Femur (tissue), 1 donor: Measurements from ENCODE around the gene EN2.
"Not testable (repeated sequence)": the region's sequence is repeated elsewhere in the genome, so short reads cannot be mapped to it uniquely, and the experiment has no call there.

Experiments used
- DNase-seq: peaks from one replicate; pipeline ENCODE4 v3.0.0-alpha.2; 2017

The EN2 gene

DNA sequence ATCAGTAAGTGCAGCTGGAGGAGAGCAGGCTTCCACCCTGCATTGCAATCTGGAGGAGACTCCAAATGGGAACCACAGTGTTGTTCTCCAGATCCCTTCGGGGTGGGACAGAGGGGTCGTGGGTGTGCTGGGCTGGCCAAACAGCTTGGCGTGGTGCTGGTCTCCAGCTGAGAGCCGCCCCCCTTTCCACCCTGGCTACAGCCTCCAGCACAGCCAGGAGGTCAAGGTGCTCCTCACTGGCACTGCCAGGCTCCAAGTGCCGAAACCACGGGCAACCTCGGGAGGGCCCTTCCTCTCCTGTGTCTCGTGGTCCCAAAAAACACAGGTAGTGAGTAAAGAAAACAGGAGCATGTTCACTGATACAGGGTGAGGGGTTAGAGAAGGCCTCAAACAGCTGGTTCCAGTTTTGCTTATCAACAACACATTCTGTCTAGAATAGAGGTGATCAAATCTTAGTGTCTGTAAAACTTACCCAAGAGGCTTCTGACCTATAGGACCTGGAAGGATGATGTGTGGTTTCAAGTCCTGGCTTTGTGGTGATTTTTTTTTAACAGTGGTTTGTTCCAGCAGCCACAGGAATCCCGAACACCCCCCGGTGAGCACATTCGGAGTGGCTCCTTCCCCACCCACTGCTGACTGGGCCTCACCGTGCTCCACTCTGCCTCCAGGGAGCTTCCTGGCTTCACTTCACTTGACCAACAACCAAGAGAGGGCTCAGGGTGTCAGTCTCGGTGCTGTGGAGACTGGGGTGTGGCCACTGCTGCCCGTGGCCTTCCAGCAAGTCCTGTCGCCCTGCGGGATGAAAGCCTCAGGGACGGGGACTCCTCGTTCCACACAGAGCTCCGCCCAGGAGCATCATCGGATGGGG, 31.2 kb upstream of the EN2 start:
- DNase-seq: no peak

DNA sequence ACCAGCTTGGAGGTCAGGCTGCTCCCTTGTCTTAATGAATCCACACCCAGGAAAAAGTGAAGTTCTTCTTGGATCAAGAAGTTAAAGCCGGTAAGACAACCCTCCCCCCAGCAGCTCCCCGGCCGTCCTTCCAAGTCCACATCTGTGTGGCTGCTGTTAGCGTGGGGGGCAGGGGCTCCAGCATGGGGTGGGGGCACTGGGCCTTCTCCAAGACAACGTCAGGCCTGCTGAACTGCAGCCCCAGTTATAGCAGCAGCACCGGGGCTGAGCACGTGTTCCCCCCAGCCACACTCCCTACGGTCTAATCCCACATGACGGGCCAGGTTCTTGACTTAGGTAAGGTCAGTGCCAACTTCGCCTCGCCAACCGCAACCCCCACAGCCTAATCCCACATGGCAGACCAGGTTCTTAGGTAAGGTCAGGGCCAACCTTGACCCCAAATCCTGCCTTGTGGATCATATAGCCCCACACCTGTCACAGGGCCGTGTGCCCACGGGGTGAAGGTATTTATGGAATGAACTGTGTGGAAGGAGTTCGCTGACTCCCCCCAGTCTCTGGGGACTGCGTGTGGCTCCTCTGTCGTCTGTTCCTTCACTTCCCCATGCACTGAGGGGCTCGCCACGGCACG, 30.4 kb upstream of the EN2 start:
- DNase-seq: no peak

DNA sequence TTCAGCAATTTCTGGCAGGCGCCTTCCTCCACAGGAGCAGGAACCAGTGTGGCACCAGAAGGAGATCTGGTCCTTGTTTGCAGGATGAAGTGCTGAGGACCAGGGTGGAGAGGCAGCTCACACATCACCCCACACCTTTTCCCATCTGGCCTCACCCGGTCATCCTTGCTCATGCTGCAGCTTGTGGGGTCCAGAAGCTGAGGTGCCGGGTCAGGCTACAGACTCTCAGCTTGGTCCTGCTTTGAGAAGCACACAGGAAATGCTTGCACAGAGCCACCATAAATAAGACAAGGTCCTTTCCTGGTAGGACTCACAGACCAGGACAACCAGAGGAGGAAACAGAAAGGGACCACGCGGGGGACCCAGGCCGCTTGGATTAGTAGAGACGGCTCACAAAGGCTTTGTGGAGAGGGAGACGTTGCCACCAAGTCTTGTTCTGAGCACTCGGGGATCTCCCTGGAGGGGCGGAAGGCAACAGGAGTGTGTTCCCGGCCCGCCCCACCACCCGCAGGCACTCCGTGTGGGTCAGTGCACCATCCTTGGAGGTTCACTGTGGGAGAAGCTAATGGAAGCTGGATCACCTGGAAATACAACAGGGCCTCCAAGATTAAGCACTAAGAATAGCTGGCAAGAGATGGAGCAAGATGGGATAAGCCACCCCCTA, 29.6 kb upstream of the EN2 start:
- DNase-seq: no peak

DNA sequence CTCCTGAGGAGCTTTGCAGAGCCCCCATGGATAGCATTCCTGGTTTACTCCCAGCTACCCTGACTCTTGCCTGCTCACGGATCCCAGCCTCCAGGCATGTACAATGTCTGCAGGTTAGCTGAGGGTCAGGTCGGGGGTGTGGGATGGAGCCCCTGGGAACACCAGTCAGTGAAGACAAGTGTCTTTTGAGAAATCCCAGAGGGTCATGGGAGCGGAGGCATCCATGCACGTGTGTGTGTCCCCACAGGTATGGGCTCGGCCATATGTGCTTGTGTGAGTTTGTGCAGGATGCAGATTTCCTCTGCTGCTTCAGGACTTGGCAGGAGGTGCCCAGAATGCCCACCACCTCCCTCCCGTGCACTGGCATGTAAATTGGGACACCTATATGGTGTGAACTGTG, 28.3 kb upstream of the EN2 start:
- DNase-seq: no peak

DNA sequence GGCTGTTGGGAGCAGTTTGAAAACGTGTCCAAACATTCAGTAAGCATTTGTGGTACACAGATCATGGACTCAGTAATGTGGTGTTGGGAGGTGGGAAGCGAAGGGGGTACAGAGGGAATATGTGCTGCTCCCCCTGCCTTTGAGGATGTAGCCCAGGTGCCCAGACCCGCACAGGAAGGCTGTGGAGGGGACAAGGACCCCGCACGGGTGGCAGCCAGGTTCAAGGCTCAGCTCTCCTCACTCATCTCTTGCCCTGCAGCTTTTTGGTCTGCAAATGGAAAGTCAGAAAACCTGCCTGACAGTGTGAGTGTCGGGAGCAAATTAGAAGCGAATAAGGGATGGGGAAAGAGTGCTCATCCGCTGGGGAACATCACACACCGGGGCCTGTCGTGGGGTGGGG, 27.3 kb upstream of the EN2 start:
- DNase-seq: no peak

DNA sequence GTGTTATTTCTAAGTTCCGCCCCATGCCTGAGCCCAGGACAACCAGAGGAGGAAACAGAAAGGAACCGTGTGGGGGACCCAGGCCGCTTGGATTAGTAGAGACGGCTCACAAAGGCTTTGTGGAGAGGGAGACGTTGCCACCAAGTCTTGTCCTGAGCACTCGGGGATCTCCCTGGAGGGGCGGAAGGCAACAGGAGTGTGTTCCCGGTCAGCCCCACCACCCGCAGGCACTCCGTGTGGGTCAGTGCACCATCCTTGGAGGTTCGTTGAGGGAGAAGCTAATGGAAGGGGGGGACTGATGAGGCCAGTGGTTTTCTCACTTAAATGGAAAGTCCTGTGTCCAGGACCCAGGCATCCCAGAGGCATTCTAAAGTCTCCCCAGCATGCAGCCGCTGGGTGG, 26.7 kb upstream of the EN2 start:
- DNase-seq: no peak

DNA sequence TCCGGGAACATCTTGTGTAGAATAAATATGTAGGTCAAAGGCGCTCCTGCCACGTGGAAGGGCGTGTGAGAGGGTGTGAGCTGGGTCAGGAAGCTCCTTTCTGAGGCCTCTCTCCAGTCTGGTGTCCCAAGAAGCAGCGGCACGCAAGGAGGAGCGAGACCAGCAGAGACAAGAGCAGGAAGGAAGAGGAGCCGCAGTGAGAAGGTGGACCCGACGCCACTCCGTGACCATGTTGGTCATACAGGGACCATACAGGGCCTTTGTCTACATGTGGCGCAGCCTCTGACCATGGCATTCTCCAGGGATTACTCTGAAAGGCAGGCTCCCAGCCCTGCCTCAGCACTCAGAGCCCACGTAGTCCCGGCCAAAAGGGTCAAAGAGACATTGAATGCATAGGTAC, 26.2 kb upstream of the EN2 start:
- DNase-seq: no peak

DNA sequence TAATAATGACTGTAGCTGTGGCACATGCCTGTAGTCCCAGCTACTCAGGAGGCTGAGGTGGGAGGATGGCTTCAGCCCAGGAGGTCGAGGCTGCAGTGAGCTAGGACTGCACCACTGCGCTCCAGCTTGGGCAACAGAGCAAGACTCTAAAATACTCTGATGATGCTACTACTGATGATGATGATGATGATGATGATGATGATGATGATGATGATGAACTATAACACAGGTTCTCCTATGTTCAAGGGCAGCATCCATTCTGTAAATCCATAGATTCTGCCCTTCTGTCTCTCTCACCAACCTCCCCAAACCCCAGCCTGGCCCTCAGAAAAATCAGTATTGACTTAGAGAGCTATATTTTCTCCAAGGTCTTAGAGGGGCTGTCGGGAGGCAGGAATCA, 22.8 kb upstream of the EN2 start:
- no peak for DNase-seq

DNA sequence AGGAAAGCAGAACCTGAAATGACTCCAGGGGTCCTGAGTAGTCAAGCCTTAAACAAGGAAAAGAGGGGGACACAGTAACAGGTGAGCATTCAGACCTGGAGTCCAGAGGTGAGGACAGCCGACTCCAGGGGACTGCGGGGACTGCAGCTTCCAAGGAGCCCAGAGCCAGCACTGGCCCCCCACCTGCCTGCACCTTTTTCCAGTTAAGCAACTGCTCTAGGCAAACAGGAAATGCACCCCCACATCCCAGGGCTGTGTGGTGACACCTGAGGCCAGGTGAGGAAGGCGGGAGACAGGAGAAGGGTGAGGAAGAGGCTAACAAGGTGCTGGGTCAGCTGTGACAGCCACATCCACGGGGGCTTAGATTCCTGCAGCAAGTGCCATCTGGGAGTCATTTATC, 20.1 kb upstream of the EN2 start:
- no peak for DNase-seq

- DNase-seq: no peak
Measured at GRCh38 chr7:155438777-155439176, 19.2 kb upstream of the EN2 start.

DNA sequence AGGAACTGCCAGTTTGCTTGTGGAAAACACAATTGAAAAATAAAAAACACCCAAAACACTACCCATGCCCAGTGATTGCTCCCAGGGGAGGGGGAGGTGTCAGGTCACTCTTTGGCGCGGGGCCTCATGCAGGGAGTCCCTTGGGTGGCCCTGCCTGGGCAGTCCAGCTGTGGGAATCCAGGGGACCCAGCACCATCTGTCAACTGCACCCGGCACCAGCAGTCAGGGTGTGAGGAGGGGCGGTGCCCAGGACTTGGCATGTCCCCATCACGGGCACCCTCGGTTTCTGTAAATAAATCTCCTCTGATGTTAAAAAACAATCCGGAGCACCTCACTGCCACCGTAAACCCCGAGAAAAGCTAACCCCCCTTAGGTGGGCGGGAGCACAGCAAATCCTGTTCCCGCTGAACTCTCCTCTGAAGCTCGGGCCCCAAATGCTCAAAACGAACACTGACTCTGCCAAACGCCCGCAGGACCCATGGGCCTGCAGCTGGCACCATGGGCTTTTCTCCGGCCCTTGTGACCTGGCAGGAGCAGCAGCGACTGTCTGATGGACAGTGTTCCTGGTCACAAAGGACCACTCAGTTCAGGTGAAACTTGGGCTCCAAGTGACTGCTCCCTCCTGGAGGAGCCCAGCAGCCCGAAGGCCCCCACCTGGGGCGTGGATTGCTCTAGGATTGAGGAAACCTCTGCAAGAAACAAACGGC, 18.5 kb upstream of the EN2 start:
- DNase-seq: no peak

- DNase-seq: no peak
Measured at GRCh38 chr7:155440018-155440410, 17.9 kb upstream of the EN2 start.

DNA sequence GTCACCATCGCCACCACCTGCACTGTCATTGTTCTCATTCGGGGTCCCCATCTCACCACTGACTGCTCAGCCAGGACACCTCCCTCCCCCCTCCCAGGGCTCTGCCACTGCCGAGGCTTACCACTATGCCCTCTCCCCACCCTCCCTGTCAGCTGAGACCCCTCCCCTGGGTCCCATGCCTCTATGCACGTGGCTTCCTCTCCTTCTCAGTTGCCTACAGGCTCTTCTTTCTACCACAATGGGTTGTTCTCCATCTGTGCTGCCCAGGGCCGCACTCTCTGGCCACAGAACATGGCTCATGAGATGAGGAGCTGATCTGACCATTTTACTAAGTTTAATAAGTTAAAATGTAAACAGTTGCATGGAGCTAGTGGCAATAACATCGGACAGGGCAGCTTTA, 16.1 kb upstream of the EN2 start:
- no peak for DNase-seq

DNA sequence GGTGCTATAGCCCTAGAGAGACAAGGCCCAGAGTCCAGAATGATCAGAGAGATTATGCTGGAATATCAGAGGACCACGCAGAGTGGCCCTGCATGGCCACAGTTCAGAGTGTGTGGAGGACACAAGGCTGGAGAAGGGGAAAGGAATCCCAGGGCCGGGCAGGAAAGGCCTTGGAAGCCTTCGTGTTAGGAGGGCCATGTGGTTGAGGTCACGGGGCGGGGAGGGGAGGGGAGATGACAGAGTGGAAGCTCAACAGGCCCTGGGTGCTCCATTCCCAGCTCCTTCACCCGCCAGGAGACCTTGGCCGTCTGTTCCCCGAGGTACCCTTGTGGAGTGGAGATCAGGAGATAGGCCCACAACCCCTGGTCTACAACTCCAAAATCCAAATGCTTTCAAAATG, 13.2 kb upstream of the EN2 start:
- no peak for DNase-seq

DNA sequence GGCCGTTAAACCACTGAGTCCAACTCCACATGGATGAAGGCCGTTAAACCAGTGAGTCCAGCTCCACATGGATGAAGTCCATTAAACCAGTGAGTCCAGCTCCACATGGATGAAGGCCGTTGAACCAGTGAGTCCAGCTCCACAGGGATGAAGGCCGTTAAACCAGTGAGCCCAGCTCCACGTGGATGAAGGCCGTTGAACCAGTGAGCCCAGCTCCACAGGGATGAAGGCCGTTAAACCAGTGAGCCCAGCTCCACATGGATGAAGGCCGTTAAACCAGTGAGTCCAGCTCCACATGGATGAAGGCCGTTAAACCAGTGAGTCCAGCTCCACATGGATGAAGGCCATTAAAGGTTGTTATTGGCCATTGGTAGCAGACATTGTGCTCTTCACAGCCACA, 12.3 kb upstream of the EN2 start:
- not testable (repeated sequence) for DNase-seq

DNA sequence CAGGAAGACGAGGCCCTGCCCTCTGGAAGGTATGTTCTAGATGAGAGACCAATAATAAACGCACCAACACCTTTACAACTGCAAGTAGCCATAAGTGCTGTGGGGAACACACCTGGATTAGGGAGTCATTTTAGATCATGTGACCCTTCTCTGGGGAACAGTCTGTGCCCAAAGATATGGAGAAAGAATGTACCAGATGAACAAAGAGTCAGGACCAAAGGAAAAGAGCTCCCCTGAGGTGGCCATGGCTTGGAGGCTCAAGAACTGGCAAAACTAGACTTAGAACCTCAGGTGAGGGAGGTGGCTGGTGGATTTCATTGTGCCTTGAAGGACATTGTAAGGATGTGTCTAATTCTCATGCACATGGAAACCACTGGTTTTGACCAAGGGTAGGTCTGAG, 10.3 kb upstream of the EN2 start:
- no peak for DNase-seq

- DNase-seq: no peak
Measured at GRCh38 chr7:155448632-155449007, 9.3 kb upstream of the EN2 start.

GRCh38 chr7:155449008-155449868, 8.7 kb upstream of the EN2 start:
- no peak for DNase-seq

GRCh38 chr7:155449869-155450557, 7.9 kb upstream of the EN2 start:
- no peak for DNase-seq

DNA sequence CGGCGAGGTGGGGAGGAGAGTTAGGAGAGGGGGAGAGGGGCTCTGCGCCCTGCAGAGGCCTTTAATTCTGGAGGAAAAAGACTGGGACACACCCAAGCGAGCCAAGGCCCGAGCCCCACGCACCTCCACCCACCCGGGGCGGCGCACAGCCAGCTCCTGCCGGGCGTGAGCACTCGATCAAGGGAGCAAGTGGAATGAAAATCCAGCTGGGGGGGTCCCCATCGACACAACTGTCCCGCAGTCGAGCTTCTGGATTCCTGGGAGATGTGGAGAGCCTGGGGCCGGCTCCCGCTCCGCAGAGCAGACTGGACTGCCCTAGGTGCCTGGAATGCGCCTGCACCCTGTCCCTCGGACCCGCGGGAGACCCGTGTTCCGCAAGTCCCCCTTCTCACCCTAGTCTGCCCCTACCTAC, 7.4 kb upstream of the EN2 start:
- no peak for DNase-seq

- DNase-seq: no peak
Measured at GRCh38 chr7:155450970-155451801, 6.7 kb upstream of the EN2 start.
